Measurements from ENCODE around the gene RNF13. TPM values are rescaled to one million over a fixed set of nuclear protein-coding genes. Genes with fewer than 3 reads are reported as not detected.

RNF13 gene
- total and polyA plus RNA-seq, 4 donors, result 56.1 to 85.8 (median 70.8) TPM

- no peaks in the 10 kb centered on the region for H3K4me1 ChIP-seq (ENCODE audit: control insufficient read depth in 1 of 2, insufficient read depth in 2 of 2, low read length in 2 of 2)
- no peak for ATAC-seq (ENCODE audit: low FRiP score)
- H3K4me3 ChIP-seq (ENCODE audit: low read length in 2 of 2), result no peak overlapping the region
- H3K36me3 ChIP-seq (ENCODE audit: control insufficient read depth in 1 of 2, insufficient read depth in 2 of 2, low read length in 1 of 2), result no peaks in the 10 kb centered on the region
- no peaks in the 10 kb centered on the region for H3K9me3 ChIP-seq (ENCODE audit: control insufficient read depth, low read length)
- no peaks in the 10 kb centered on the region for H3K27me3 ChIP-seq (ENCODE audit: control insufficient read depth in 1 of 2, insufficient read depth in 2 of 2, low read length in 1 of 2)
- intact Hi-C loops (cut with DNase I), result loop anchor here in 1 of 2 donors (5.0 kb wide), 1 partner anchor 279 kb away; no protein-coding TSS in a partner anchor
- H3K27ac ChIP-seq (ENCODE audit: low read depth in 1 of 2, low read length in 2 of 2), result no peak overlapping the region
- 52 to 53% methylated on average over 8 of the region's 8 CpGs for WGBS, 2 donors
- peak in 1 of 2 donors; percentile 56 for DNase-seq
These were observed 41.3 kb upstream of the RNF13 start for GRCh38 chr3:149771652-149772271.

- intact Hi-C loops (cut with DNase I), result loop anchor here in 1 of 2 donors (5.0 kb wide), 1 partner anchor 281 kb away; no protein-coding TSS in a partner anchor
- no peak overlapping the region for H3K27ac ChIP-seq (ENCODE audit: low read depth in 1 of 2, low read length in 2 of 2)
- no peaks in the 10 kb centered on the region for H3K27me3 ChIP-seq (ENCODE audit: control insufficient read depth in 1 of 2, insufficient read depth in 2 of 2, low read length in 1 of 2)
- no peak overlapping the region for H3K4me3 ChIP-seq (ENCODE audit: low read length in 2 of 2)
- no peaks in the 10 kb centered on the region for H3K36me3 ChIP-seq (ENCODE audit: control insufficient read depth in 1 of 2, insufficient read depth in 2 of 2, low read length in 1 of 2)
- ATAC-seq (ENCODE audit: low FRiP score) (no peak), DNase-seq (no peak)
- H3K9me3 ChIP-seq (ENCODE audit: control insufficient read depth, low read length), result no peaks in the 10 kb centered on the region
- 93 to 95% methylated on average over 2 of the region's 2 CpGs for WGBS, 2 donors
- H3K4me1 ChIP-seq (ENCODE audit: control insufficient read depth in 1 of 2, insufficient read depth in 2 of 2, low read length in 2 of 2), result no peaks in the 10 kb centered on the region
These were observed 40.2 kb upstream of the RNF13 start for GRCh38 chr3:149772861-149773260.

- Histone ChIP-seq H3K4me1 (ENCODE audit: control insufficient read depth in 1 of 2, insufficient read depth in 2 of 2, low read length in 2 of 2) (no peaks in the 10 kb centered on the region), H3K27ac (ENCODE audit: low read depth in 1 of 2, low read length in 2 of 2) (no peak overlapping the region), H3K4me3 (ENCODE audit: low read length in 2 of 2) (no peak overlapping the region), H3K36me3 (ENCODE audit: control insufficient read depth in 1 of 2, insufficient read depth in 2 of 2, low read length in 1 of 2) (no peaks in the 10 kb centered on the region), H3K27me3 (ENCODE audit: control insufficient read depth in 1 of 2, insufficient read depth in 2 of 2, low read length in 1 of 2) (no peaks in the 10 kb centered on the region), H3K9me3 (ENCODE audit: control insufficient read depth, low read length) (no peaks in the 10 kb centered on the region)
- WGBS, 2 donors, result 55 to 63% methylated on average over 1 of the region's 1 CpG
- intact Hi-C loops (cut with DNase I), result no loop called here
- DNase-seq (no peak), ATAC-seq (ENCODE audit: low FRiP score) (no peak)
These were observed 36.8 kb upstream of the RNF13 start for GRCh38 chr3:149776170-149776569.

- Histone ChIP-seq H3K4me1 (ENCODE audit: control insufficient read depth in 1 of 2, insufficient read depth in 2 of 2, low read length in 2 of 2) (no peaks in the 10 kb centered on the region), H3K36me3 (ENCODE audit: control insufficient read depth in 1 of 2, insufficient read depth in 2 of 2, low read length in 1 of 2) (no peaks in the 10 kb centered on the region), H3K9me3 (ENCODE audit: control insufficient read depth, low read length) (no peaks in the 10 kb centered on the region), H3K27ac (ENCODE audit: low read depth in 1 of 2, low read length in 2 of 2) (no peak overlapping the region), H3K4me3 (ENCODE audit: low read length in 2 of 2) (no peak overlapping the region), H3K27me3 (ENCODE audit: control insufficient read depth in 1 of 2, insufficient read depth in 2 of 2, low read length in 1 of 2) (no peaks in the 10 kb centered on the region)
- intact Hi-C loops (cut with DNase I), result no loop called here
- DNase-seq, result no peak
- 72 to 83% methylated on average over 2 of the region's 2 CpGs for WGBS, 2 donors
- no peak for ATAC-seq (ENCODE audit: low FRiP score)
These were observed 35.4 kb upstream of the RNF13 start for GRCh38 chr3:149777414-149778214.

GRCh38 chr3:149781211-149781610 is 31.8 kb upstream of the RNF13 start:
- WGBS, 2 donors, result 86 to 87% methylated on average over 4 of the region's 4 CpGs
- DNase-seq, result no peak

GRCh38 chr3:149781741-149782140 is 31.3 kb upstream of the RNF13 start:
- 83 to 94% methylated on average over 3 of the region's 3 CpGs for WGBS, 2 donors
- ATAC-seq (ENCODE audit: low FRiP score) (no peak), DNase-seq (no peak)
- Histone ChIP-seq H3K27ac (ENCODE audit: low read depth in 1 of 2, low read length in 2 of 2) (no peak overlapping the region), H3K27me3 (ENCODE audit: control insufficient read depth in 1 of 2, insufficient read depth in 2 of 2, low read length in 1 of 2) (no peaks in the 10 kb centered on the region), H3K4me1 (ENCODE audit: control insufficient read depth in 1 of 2, insufficient read depth in 2 of 2, low read length in 2 of 2) (peaks cover 0 to 6% of the 10 kb centered on the region in 2 donors), H3K36me3 (ENCODE audit: control insufficient read depth in 1 of 2, insufficient read depth in 2 of 2, low read length in 1 of 2) (no peaks in the 10 kb centered on the region), H3K4me3 (ENCODE audit: low read length in 2 of 2) (no peak overlapping the region), H3K9me3 (ENCODE audit: control insufficient read depth, low read length) (peaks cover 1% of the 10 kb centered on the region)
- intact Hi-C loops (cut with DNase I), result no loop called here

More at GRCh38 chr3:149781211-149781610, 31.8 kb upstream of the RNF13 start:
- no peaks in the 10 kb centered on the region for H3K27me3 ChIP-seq (ENCODE audit: control insufficient read depth in 1 of 2, insufficient read depth in 2 of 2, low read length in 1 of 2)
- no peak for ATAC-seq (ENCODE audit: low FRiP score)
- peaks cover 0 to 6% of the 10 kb centered on the region in 2 donors for H3K4me1 ChIP-seq (ENCODE audit: control insufficient read depth in 1 of 2, insufficient read depth in 2 of 2, low read length in 2 of 2)
- peaks cover 1% of the 10 kb centered on the region for H3K9me3 ChIP-seq (ENCODE audit: control insufficient read depth, low read length)
- intact Hi-C loops (cut with DNase I), result no loop called here
- H3K36me3 ChIP-seq (ENCODE audit: control insufficient read depth in 1 of 2, insufficient read depth in 2 of 2, low read length in 1 of 2), result no peaks in the 10 kb centered on the region
- H3K4me3 ChIP-seq (ENCODE audit: low read length in 2 of 2), result no peak overlapping the region
- no peak overlapping the region for H3K27ac ChIP-seq (ENCODE audit: low read depth in 1 of 2, low read length in 2 of 2)

GRCh38 chr3:149783576-149783975 is 29.4 kb upstream of the RNF13 start:
- intact Hi-C loops (cut with DNase I), result no loop called here
- Histone ChIP-seq H3K36me3 (ENCODE audit: control insufficient read depth in 1 of 2, insufficient read depth in 2 of 2, low read length in 1 of 2) (no peaks in the 10 kb centered on the region), H3K27me3 (ENCODE audit: control insufficient read depth in 1 of 2, insufficient read depth in 2 of 2, low read length in 1 of 2) (no peaks in the 10 kb centered on the region), H3K9me3 (ENCODE audit: control insufficient read depth, low read length) (peaks cover 1% of the 10 kb centered on the region), H3K4me3 (ENCODE audit: low read length in 2 of 2) (no peak overlapping the region), H3K27ac (ENCODE audit: low read depth in 1 of 2, low read length in 2 of 2) (no peak overlapping the region), H3K4me1 (ENCODE audit: control insufficient read depth in 1 of 2, insufficient read depth in 2 of 2, low read length in 2 of 2) (peaks cover 0 to 6% of the 10 kb centered on the region in 2 donors)
- ATAC-seq (ENCODE audit: low FRiP score) (no peak), DNase-seq (no peak)

- no peak for DNase-seq
- WGBS, 2 donors, result 58 to 63% methylated on average over 5 of the region's 5 CpGs
- H3K4me3 ChIP-seq (ENCODE audit: low read length in 2 of 2), result no peak overlapping the region
- H3K27me3 ChIP-seq (ENCODE audit: control insufficient read depth in 1 of 2, insufficient read depth in 2 of 2, low read length in 1 of 2), result no peaks in the 10 kb centered on the region
- H3K27ac ChIP-seq (ENCODE audit: low read depth in 1 of 2, low read length in 2 of 2), result peak overlapping the region in 1 of 2 donors; percentile 74
- H3K4me1 ChIP-seq (ENCODE audit: control insufficient read depth in 1 of 2, insufficient read depth in 2 of 2, low read length in 2 of 2), result peaks cover 0 to 6% of the 10 kb centered on the region in 2 donors
- intact Hi-C loops (cut with DNase I), result no loop called here
- peaks cover 1% of the 10 kb centered on the region for H3K9me3 ChIP-seq (ENCODE audit: control insufficient read depth, low read length)
- no peaks in the 10 kb centered on the region for H3K36me3 ChIP-seq (ENCODE audit: control insufficient read depth in 1 of 2, insufficient read depth in 2 of 2, low read length in 1 of 2)
- no peak for ATAC-seq (ENCODE audit: low FRiP score)
These were observed 28.8 kb upstream of the RNF13 start for GRCh38 chr3:149784064-149784704.
